IMR-90 (cell line): ENCODE data around the gene UPB1.

Source experiments
- CTCF ChIP-seq: conservative IDR thresholded peaks from 2 replicates; pipeline ENCODE4 v1.5.1; 2012; ENCODE audit warnings: mild to moderate bottlenecking, low read depth, low read length, improper control_type of control experiment
- POLR2A ChIP-seq: IDR thresholded peaks from 2 replicates; pipeline ENCODE4 v1.6.1; 2012; ENCODE audit warnings: mild to moderate bottlenecking, low read depth, low read length
- SMC3 ChIP-seq: fragments of 150-350 bp; IDR thresholded peaks from 2 replicates; pipeline ENCODE4 v1.6.1; 2016; ENCODE audit warnings: low read depth, mild to moderate bottlenecking, antibody characterized with exemption, low read length, moderate library complexity
- TF ChIP-seq, protein P1 (sequence below): fragments of 150-350 bp; IDR thresholded peaks from 2 replicates; pipeline ENCODE4 v1.6.1; 2016; ENCODE audit warnings: low read depth, mild to moderate bottlenecking, low read length, moderate library complexity, borderline replicate concordance

DNA sequence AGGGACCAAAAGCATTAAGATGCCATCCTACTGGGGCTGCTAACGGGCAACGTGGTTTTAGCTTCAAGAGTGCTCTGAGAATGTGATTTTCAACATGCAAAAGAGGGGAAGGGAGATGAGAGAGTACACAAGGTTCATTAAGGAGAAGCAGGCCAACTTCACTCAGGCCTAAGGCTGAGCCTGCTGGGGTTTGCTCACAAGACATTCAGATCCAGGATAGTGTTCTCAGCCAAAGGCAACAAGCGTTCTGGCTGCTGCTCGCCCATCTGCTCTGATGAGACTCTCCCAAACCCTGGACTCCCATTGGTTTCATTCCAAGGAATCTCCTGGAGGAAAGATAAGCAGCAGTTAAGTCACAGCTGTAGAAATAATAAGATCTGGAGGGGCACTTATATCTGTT is 23.6 kb upstream of the UPB1 start:
- TF ChIP-seq CTCF (no peak), SMC3 (no peak), POLR2A (no peak)
- TF ChIP-seq, protein P1, sequence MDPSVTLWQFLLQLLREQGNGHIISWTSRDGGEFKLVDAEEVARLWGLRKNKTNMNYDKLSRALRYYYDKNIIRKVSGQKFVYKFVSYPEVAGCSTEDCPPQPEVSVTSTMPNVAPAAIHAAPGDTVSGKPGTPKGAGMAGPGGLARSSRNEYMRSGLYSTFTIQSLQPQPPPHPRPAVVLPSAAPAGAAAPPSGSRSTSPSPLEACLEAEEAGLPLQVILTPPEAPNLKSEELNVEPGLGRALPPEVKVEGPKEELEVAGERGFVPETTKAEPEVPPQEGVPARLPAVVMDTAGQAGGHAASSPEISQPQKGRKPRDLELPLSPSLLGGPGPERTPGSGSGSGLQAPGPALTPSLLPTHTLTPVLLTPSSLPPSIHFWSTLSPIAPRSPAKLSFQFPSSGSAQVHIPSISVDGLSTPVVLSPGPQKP, result no peak
